Tibial artery (tissue), 4 donors: ENCODE measurements around the gene HMGA1.

Experiments
- DNase-seq, 2 donors: peaks; one replicate each; pipeline ENCODE4 v3.0.0-alpha.2; 2019
- H3K27ac ChIP-seq, 2 donors: fragments of 200-600 bp; sonication (generic) in 1 of 2; 1 replicate in 1 of 2; 2 replicates in 1 of 2; pipeline ENCODE4 v1.5.1; 2018 to 2019; ENCODE audit warnings: mild to moderate bottlenecking in 1 of 2
- H3K27me3 ChIP-seq, 2 donors: fragments of 200-600 bp; sonication (generic) in 1 of 2; one replicate each; pipeline versions ENCODE4 v1.5.1 to v1.6.0; 2016 to 2019
- H3K36me3 ChIP-seq, 3 donors: fragments of 200-600 bp; sonication (generic) in 2 of 3; one replicate each; pipeline ENCODE4 v1.5.1; 2016 to 2019; ENCODE audit warnings: mild to moderate bottlenecking in 2 of 3
- H3K4me1 ChIP-seq, 4 donors: fragments of 200-600 bp; sonication (generic) in 2 of 4; 1 replicate in 3 of 4; 2 replicates in 1 of 4; pipeline ENCODE4 v1.5.1; 2016 to 2019
- H3K4me3 ChIP-seq, 2 donors: fragments of 200-600 bp; sonication (generic) in 1 of 2; 1 replicate in 1 of 2; 2 replicates in 1 of 2; pipeline ENCODE4 v1.5.1; 2018 to 2019; ENCODE audit warnings: mild to moderate bottlenecking in 2 of 2
- H3K9me3 ChIP-seq, 3 donors: fragments of 200-600 bp; sonication (generic) in 1 of 3; one replicate each; pipeline ENCODE4 v1.5.1; 2016 to 2019
- CTCF ChIP-seq, 2 experiments: fragments of 200-600 bp in 1 of 2; fragments of 450-650 bp in 1 of 2; IDR thresholded peaks; one replicate each; pipeline ENCODE4 v1.5.1; 2017 to 2019; ENCODE audit warnings: antibody characterized with exemption in 2 of 2, mild to moderate bottlenecking in 1 of 2, moderate library complexity in 1 of 2
- intact Hi-C: fragments of 100-400 bp; cut with DNase I; formaldehyde crosslinking; loops from one replicate; pipeline ENCODE4 v1.15.0; 2023; ENCODE audit warnings: low total_unique reads

Gene HMGA1

GRCh38 chr6:34246563-34247391 is 10.1 kb downstream of the HMGA1 start:
- DNase-seq, result no peak
- intact Hi-C loops, result loop anchor here (5.0 kb wide), 3 partner anchors 49 to 171 kb away; partner anchors contain the start of gene NUDT3
- H3K27me3 ChIP-seq, result no peaks in the 10 kb centered on the region

GRCh38 chr6:34247481-34248197 is 11.0 kb downstream of the HMGA1 start:
- Histone ChIP-seq H3K4me1 (peaks cover 7 to 35% (median 26%) of the 10 kb centered on the region in 4 donors), H3K27me3 (no peaks in the 10 kb centered on the region), H3K9me3 (no peaks in the 10 kb centered on the region), H3K27ac (peak overlapping the region; percentile 87 to 92), H3K36me3 (peaks cover 0 to 11% (median 0%) of the 10 kb centered on the region in 3 donors), H3K4me3 (peak overlapping the region; percentile 80 to 83)
- intact Hi-C loops, result loop anchor here (5.0 kb wide), 3 partner anchors 50 to 170 kb away; partner anchors contain the start of gene NUDT3
- TF ChIP-seq CTCF (IDR thresholded peaks at IDR 0.05), result no peak
- DNase-seq, result peak in 1 of 2 donors; percentile 67

More at GRCh38 chr6:34246563-34247391, 10.1 kb downstream of the HMGA1 start:
- peak overlapping the region in 1 of 2 donors; percentile 87 for H3K27ac ChIP-seq
- H3K4me3 ChIP-seq, result no peak overlapping the region
- H3K9me3 ChIP-seq, result no peaks in the 10 kb centered on the region
- H3K36me3 ChIP-seq, result peaks cover 0 to 20% (median 0%) of the 10 kb centered on the region in 3 donors
- TF ChIP-seq CTCF (IDR thresholded peaks at IDR 0.05), result no peak
- H3K4me1 ChIP-seq, result peaks cover 7 to 35% (median 26%) of the 10 kb centered on the region in 4 donors

DNA sequence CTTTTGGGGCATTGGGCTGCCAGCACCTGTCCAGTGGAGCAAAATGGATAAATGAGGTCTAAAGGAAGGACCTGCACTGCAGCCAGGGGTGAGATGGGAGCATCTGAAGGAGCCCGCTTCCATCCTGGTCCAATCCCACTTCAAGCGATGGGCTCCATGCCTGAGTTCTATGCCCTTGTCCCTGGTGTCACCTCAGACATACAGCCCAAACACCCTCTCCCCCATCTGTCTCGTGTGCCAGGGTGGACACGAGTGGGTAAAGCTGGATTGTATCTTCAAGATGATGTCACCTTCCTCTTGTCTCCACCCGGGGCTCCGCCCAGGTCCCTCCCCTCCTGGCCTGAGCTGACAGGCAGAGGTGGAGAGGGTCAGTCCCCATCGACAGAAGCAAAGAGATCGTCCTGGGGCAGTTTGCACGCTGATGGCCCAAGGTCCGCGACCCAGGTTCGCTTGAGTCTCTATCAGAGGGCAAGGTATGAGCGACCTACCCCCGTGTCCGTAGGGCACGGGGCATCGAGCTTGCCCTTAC is 11.6 kb downstream of the HMGA1 start:
- no peak for TF ChIP-seq CTCF (IDR thresholded peaks at IDR 0.05)
- Histone ChIP-seq H3K27ac (peak overlapping the region; percentile 87 to 92), H3K9me3 (no peaks in the 10 kb centered on the region), H3K36me3 (peaks cover 0 to 5% (median 0%) of the 10 kb centered on the region in 3 donors), H3K4me3 (peak overlapping the region; percentile 80 to 83), H3K4me1 (peaks cover 7 to 35% (median 26%) of the 10 kb centered on the region in 4 donors), H3K27me3 (no peaks in the 10 kb centered on the region)
- intact Hi-C loops, result loop anchor here (5.0 kb wide), 3 partner anchors 51 to 169 kb away; partner anchors contain the start of gene NUDT3
- DNase-seq, result peak; percentile 70 to 80

- H3K36me3 ChIP-seq, result no peaks in the 10 kb centered on the region
- H3K27ac ChIP-seq, result peak within 1 kb of the TSS; percentile 87 to 92
- H3K4me1 ChIP-seq, result peaks cover 7 to 32% (median 23%) of the 10 kb centered on the region in 4 donors
- peak within 1 kb of the TSS; percentile 80 to 83 for H3K4me3 ChIP-seq
- H3K9me3 ChIP-seq, result no peaks in the 10 kb centered on the region
- no peaks in the 10 kb centered on the region for H3K27me3 ChIP-seq
- intact Hi-C loops, result loop anchor here (5.0 kb wide), 3 partner anchors 52 to 168 kb away; partner anchors contain the start of gene NUDT3
- DNase-seq, result peak; percentile 95 to 99
- TF ChIP-seq CTCF (IDR thresholded peaks at IDR 0.05), result peak; percentile 96 to 98
Observed at GRCh38 chr6:34248727-34249468, 12.2 kb downstream of the HMGA1 start, which contains the start of gene SMIM29. TSS of gene SMIM29 (minus strand) at chr6:34249006. CDS start at chr6:34247791, 1,215 bp downstream.
